H1 (cell line): Measurements from ENCODE around the gene ATPAF1. TPM values are rescaled to one million over a fixed set of nuclear protein-coding genes. Genes with fewer than 3 reads are reported as not detected.

Experiments
- CTCF ChIA-PET: fragments of 300-600 bp; sonication (Branson Sonifier 250); formaldehyde crosslinking; loops from one replicate; lab custom pipeline; 2021; ENCODE audit not compliant: partially characterized antibody; lab: Charles Lee
- POLR2A ChIA-PET: fragments of 300-600 bp; sonication (Branson Sonifier 250); formaldehyde crosslinking; loops from one replicate; lab custom pipeline; 2021; ENCODE audit warnings: inconsistent platforms; ENCODE audit not compliant: partially characterized antibody; lab: Charles Lee
- DNase-seq, 2 experiments: peaks; one replicate each; pipeline versions ENCODE4 v3.0.0 to v3.0.0-alpha.2; 2010 to 2022; ENCODE audit warnings: low spot score in 2 of 2, low read depth in 1 of 2, mixed read lengths in 1 of 2
- FAIRE-seq: peaks from 2 replicates; lab custom pipeline; 2011; peaks lifted over from hg19 to GRCh38; lab: Jason Lieb, UNC
- H2AFZ ChIP-seq: 2 replicates; pipeline ENCODE4 v1.8.1; 2012; ENCODE audit warnings: low read length, inconsistent platforms
- H2AK5ac ChIP-seq: 2 replicates; pipeline ENCODE4 v1.6.1; 2013; ENCODE audit warnings: low read depth, low read length
- H2BK120ac ChIP-seq: replicated peaks from 2 replicates; pipeline ENCODE3; 2013; ENCODE audit warnings: low read depth, low read length, inconsistent platforms
- H2BK12ac ChIP-seq: 2 replicates; pipeline ENCODE4 v1.6.1; 2013; ENCODE audit warnings: low read depth, low read length
- H2BK15ac ChIP-seq: 2 replicates; pipeline ENCODE4 v1.6.1; 2013; ENCODE audit warnings: low read length
- H2BK20ac ChIP-seq: 2 replicates; pipeline ENCODE4 v1.6.1; 2013; ENCODE audit warnings: low read length
- H2BK5ac ChIP-seq: 2 replicates; pipeline ENCODE4 v1.6.1; 2013; ENCODE audit warnings: low read depth, low read length
- H3K14ac ChIP-seq: 2 replicates; pipeline ENCODE4 v1.6.1; 2013; ENCODE audit warnings: inconsistent platforms; ENCODE audit not compliant: insufficient read length
- H3K18ac ChIP-seq: 2 replicates; pipeline ENCODE4 v1.6.1; 2013; ENCODE audit warnings: low read length; ENCODE audit errors: extremely low read depth
- H3K23ac ChIP-seq: 2 replicates; pipeline ENCODE4 v1.6.1; 2013; ENCODE audit warnings: inconsistent platforms; ENCODE audit not compliant: insufficient read length
- H3K23me2 ChIP-seq: 2 replicates; pipeline ENCODE4 v1.6.1; 2013; ENCODE audit warnings: low read depth, low read length
- H3K27ac ChIP-seq: 2 replicates; pipeline ENCODE4 v1.6.1; 2011; ENCODE audit warnings: low read depth, low read length, inconsistent platforms
- H3K27me3 ChIP-seq, 4 experiments: replicated peaks in 1 of 4; 1 replicate in 1 of 4; 2 replicates in 3 of 4; pipeline versions ENCODE4 v1.6.1 to v1.8.1; 2011 to 2013; ENCODE audit warnings: low read length in 3 of 4, mild to moderate bottlenecking in 3 of 4, inconsistent platforms in 2 of 4, mixed read lengths in 2 of 4, moderate library complexity in 1 of 4; ENCODE audit not compliant: control insufficient read depth in 3 of 4, insufficient read depth in 3 of 4; ENCODE audit errors: extremely low read depth in 1 of 4
- H3K36me3 ChIP-seq, 4 experiments: 2 replicates each; pipeline versions ENCODE4 v1.6.1 to v1.8.1; 2011 to 2013; ENCODE audit warnings: mild to moderate bottlenecking in 4 of 4, low read length in 3 of 4, moderate library complexity in 2 of 4, control low read depth in 1 of 4, inconsistent platforms in 1 of 4; ENCODE audit not compliant: insufficient read depth in 4 of 4, control insufficient read depth in 2 of 4
- H3K4ac ChIP-seq: replicated peaks from 2 replicates; pipeline ENCODE3; 2013; ENCODE audit warnings: low read length, low read depth, mixed read lengths, inconsistent platforms; ENCODE audit not compliant: insufficient read length
- H3K4me1 ChIP-seq, 4 experiments: replicated peaks in 1 of 4; 1 replicate in 1 of 4; 2 replicates in 3 of 4; pipeline versions ENCODE4 v1.6.1 to v1.8.1; 2011 to 2013; ENCODE audit warnings: low read length in 3 of 4, inconsistent platforms in 2 of 4, mixed read lengths in 1 of 4; ENCODE audit not compliant: insufficient read depth in 4 of 4, control insufficient read depth in 3 of 4
- H3K4me2 ChIP-seq, 2 experiments: 2 replicates each; pipeline versions ENCODE4 v1.6.1 to v1.8.1; 2011 to 2013; ENCODE audit warnings: low read depth in 2 of 2, low read length in 2 of 2, control low read depth in 1 of 2, inconsistent platforms in 1 of 2, mild to moderate bottlenecking in 1 of 2; ENCODE audit not compliant: insufficient read depth in 1 of 2
- H3K4me3 ChIP-seq, 4 experiments: fragments of 200-600, 300-600 bp in 1 of 4; sonication (generic), shearing (Covaris generic), sonication (Bioruptor Twin) in 1 of 4; 2 replicates each; pipeline versions ENCODE4 v1.5.1 to v1.8.1; 2011 to 2016; ENCODE audit warnings: low read length in 4 of 4, low read depth in 3 of 4, control low read depth in 2 of 4, inconsistent platforms in 2 of 4, mild to moderate bottlenecking in 2 of 4, mixed read lengths in 1 of 4, moderate library complexity in 1 of 4; ENCODE audit not compliant: insufficient read depth in 2 of 4; ENCODE audit errors: extremely low read depth in 1 of 4
- H3K56ac ChIP-seq: replicated peaks from 2 replicates; pipeline ENCODE3; 2013; ENCODE audit warnings: low read depth, mild to moderate bottlenecking, mixed read lengths, low read length, inconsistent platforms; ENCODE audit not compliant: insufficient read length
- H3K79me1 ChIP-seq: 2 replicates; pipeline ENCODE4 v1.6.1; 2013; ENCODE audit warnings: low read depth, low read length, control low read depth
- H3K79me2 ChIP-seq, 2 experiments: 2 replicates each; pipeline versions ENCODE4 v1.6.1 to v1.8.1; 2012 to 2013; ENCODE audit warnings: low read length in 2 of 2, mild to moderate bottlenecking in 2 of 2, inconsistent platforms in 1 of 2; ENCODE audit not compliant: insufficient read depth in 2 of 2, control insufficient read depth in 1 of 2
- H3K9ac ChIP-seq, 4 experiments: replicated peaks in 1 of 4; 1 replicate in 1 of 4; 2 replicates in 3 of 4; pipeline versions ENCODE4 v1.6.1 to v1.8.1; 2011 to 2013; ENCODE audit warnings: low read depth in 3 of 4, low read length in 3 of 4, control low read depth in 2 of 4, mild to moderate bottlenecking in 2 of 4, moderate library complexity in 2 of 4, inconsistent platforms in 1 of 4; ENCODE audit errors: extremely low read depth in 1 of 4
- H3K9me3 ChIP-seq, 2 experiments: 2 replicates each; pipeline versions ENCODE4 v1.6.1 to v1.8.1; 2012 to 2013; ENCODE audit warnings: mild to moderate bottlenecking in 2 of 2, moderate library complexity in 2 of 2, control low read depth in 1 of 2, inconsistent platforms in 1 of 2, low read depth in 1 of 2, low read length in 1 of 2, mixed read lengths in 1 of 2; ENCODE audit not compliant: insufficient read depth in 2 of 2
- H4K20me1 ChIP-seq, 2 experiments: replicated peaks in 1 of 2; 2 replicates each; pipeline versions ENCODE3 to v1.8.1; 2011 to 2013; ENCODE audit warnings: inconsistent platforms in 2 of 2, low read length in 2 of 2, mild to moderate bottlenecking in 1 of 2; ENCODE audit not compliant: insufficient read depth in 2 of 2, control insufficient read depth in 1 of 2
- H4K5ac ChIP-seq: 2 replicates; pipeline ENCODE4 v1.6.1; 2013; ENCODE audit warnings: low read length, low read depth, mixed read lengths, inconsistent platforms; ENCODE audit not compliant: insufficient read length
- H4K8ac ChIP-seq: 2 replicates; pipeline ENCODE4 v1.8.0; 2013; ENCODE audit warnings: mild to moderate bottlenecking, moderate library complexity, low read length, inconsistent platforms; ENCODE audit not compliant: insufficient read depth; ENCODE audit errors: extremely low read depth
- H4K91ac ChIP-seq: replicated peaks from 2 replicates; pipeline ENCODE3; 2013; ENCODE audit warnings: low read length, mixed read lengths, inconsistent platforms; ENCODE audit not compliant: insufficient read length
- BACH1 ChIP-seq: IDR thresholded peaks from 2 replicates; pipeline ENCODE4 v1.6.1; 2012; ENCODE audit warnings: low read length, improper control_type of control experiment
- CEBPB ChIP-seq: IDR thresholded peaks from 2 replicates; pipeline ENCODE4 v1.6.1; 2012; ENCODE audit warnings: low read depth, low read length
- GABPA ChIP-seq: IDR thresholded peaks from 2 replicates; pipeline ENCODE4 v1.6.1; 2011; ENCODE audit warnings: mild to moderate bottlenecking, low read length, moderate library complexity, borderline replicate concordance; ENCODE audit not compliant: insufficient read depth
- NRF1 ChIP-seq: IDR thresholded peaks from 2 replicates; pipeline ENCODE4 v1.6.1; 2011; ENCODE audit warnings: mild to moderate bottlenecking, low read depth, low read length, improper control_type of control experiment
- PHF8 ChIP-seq: fragments of 200-600 bp; sonication (generic); conservative IDR thresholded peaks from 2 replicates; pipeline ENCODE4 v1.7.1; 2012; ENCODE audit warnings: low read depth, mild to moderate bottlenecking, inconsistent platforms, low read length, moderate library complexity
- POLR2A ChIP-seq, 2 experiments: IDR thresholded peaks; 1 replicate in 1 of 2; 2 replicates in 1 of 2; pipeline ENCODE4 v1.6.1; 2011; ENCODE audit warnings: low read depth in 2 of 2, low read length in 2 of 2, mild to moderate bottlenecking in 2 of 2; ENCODE audit errors: control extremely low read depth in 1 of 2
- POLR2AphosphoS5 ChIP-seq: IDR thresholded peaks from 2 replicates; pipeline ENCODE4 v1.6.1; 2011; ENCODE audit warnings: low read depth, low read length
- RBBP5 ChIP-seq: IDR thresholded peaks from 2 replicates; pipeline ENCODE4 v1.7.1; 2012; ENCODE audit warnings: low read depth, mild to moderate bottlenecking, inconsistent platforms, low read length, moderate library complexity, borderline replicate concordance
- SIX5 ChIP-seq: IDR thresholded peaks from 2 replicates; pipeline ENCODE4 v1.6.1; 2011; ENCODE audit warnings: mild to moderate bottlenecking, low read depth, low read length
- SP1 ChIP-seq: IDR thresholded peaks from 2 replicates; pipeline ENCODE4 v1.6.1; 2011; ENCODE audit warnings: low read depth, low read length
- SRF ChIP-seq: IDR thresholded peaks from 2 replicates; pipeline ENCODE4 v1.6.1; 2011; ENCODE audit warnings: mild to moderate bottlenecking, low read depth, low read length, moderate library complexity
- TAF7 ChIP-seq: optimal IDR thresholded peaks from 2 replicates; pipeline ENCODE3; 2011; ENCODE audit warnings: low read depth, mild to moderate bottlenecking, inconsistent platforms, low read length, moderate library complexity, borderline replicate concordance
- polyA plus RNA-seq, 7 experiments: library from polyadenylated mRNA; depleted of rRNA in 3 of 7; stranded (reverse) in 5 of 7; unstranded in 2 of 7; fragments of >200 nt in 5 of 7; fragments of 200-250 nt in 2 of 7; gene quantifications; 1 replicate in 5 of 7; 2 replicates in 1 of 7; 4 replicates in 1 of 7; pipeline versions ENCODE4 v1.2.1 to v1.2.3, GENCODE V29; 2011 to 2013; ENCODE audit warnings: missing spikeins in 2 of 7, mixed read lengths in 2 of 7
- total RNA-seq: library from RNA; stranded (reverse); fragmentation: NEBNext Ultra II Directional; extraction: Animal tissue kit (Norgen Biotek cat#: 25700); gene quantifications from 2 replicates; pipeline ENCODE4 v1.2.1, GENCODE V29; 2021
- TF ChIP-seq, protein P1 (sequence below), 3 experiments: IDR thresholded peaks; 1 replicate in 2 of 3; 2 replicates in 1 of 3; pipeline versions ENCODE4 v1.5.1 to v1.6.1; 2011; ENCODE audit warnings: low read length in 3 of 3, mild to moderate bottlenecking in 3 of 3, inconsistent platforms in 2 of 3, low read depth in 1 of 3, moderate library complexity in 1 of 3; ENCODE audit not compliant: insufficient read depth in 1 of 3; ENCODE audit errors: control extremely low read depth in 1 of 3

The ATPAF1 gene
- total and polyA plus RNA-seq, 2 of the 8 experiments (the other 6 are each of a cell fraction or from before 2014, with no cell fraction given), result 46.7 to 55.9 TPM

DNA sequence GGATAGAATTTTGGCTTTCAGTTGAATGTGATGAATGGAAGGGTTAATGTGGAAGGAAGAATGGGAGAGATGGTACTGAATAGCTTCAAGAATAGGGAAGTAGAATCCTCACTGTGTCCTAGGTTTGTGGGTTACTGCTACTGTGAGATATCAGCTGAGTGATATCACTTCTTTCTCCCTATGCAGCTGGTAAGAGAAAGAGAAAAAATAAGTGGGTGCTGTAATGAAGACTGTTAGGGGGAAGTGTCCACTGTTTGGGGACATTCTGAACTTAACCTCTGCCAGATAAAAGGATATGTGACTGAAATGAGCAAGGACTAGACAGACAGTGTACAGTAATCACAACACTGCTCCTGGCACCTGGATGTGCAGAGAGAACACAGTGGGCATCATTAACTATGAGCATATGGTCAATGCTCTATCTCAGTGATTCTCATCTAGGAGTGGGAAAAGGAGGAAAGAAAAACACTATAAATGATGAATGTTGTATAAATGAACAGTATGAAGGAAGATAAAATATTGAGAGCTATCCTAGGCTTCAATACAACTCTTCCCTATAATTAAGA is 26.0 kb downstream of the ATPAF1 start:
- no peak overlapping the region for H4K91ac ChIP-seq
- DNase-seq (no peak), FAIRE-seq (no peak)
- no peaks in the 10 kb centered on the region for H3K9me3 ChIP-seq
- no peak overlapping the region for H2AFZ ChIP-seq
- no peaks in the 10 kb centered on the region for H3K79me1 ChIP-seq
- no peaks in the 10 kb centered on the region for H3K27me3 ChIP-seq
- no peak overlapping the region for H4K5ac ChIP-seq
- H4K20me1 ChIP-seq, result no peaks in the 10 kb centered on the region
- no peak overlapping the region for H2AK5ac ChIP-seq
- no peak overlapping the region for H3K9ac ChIP-seq
- no peak overlapping the region for H3K4ac ChIP-seq
- ChIA-PET POLR2A (interaction anchor here (0.8 to 2.6 kb wide), 5 partner anchors 8 to 64 kb away, joined by 3 to 10 read pairs (median 3); partner anchors contain the start of gene MOB3C), CTCF (interaction anchor here (1.2 kb wide), 1 partner anchor 41 kb away, joined by 4 read pairs; no protein-coding TSS in a partner anchor)
- no peak overlapping the region for H3K4me2 ChIP-seq
- no peak overlapping the region for H2BK5ac ChIP-seq
- no peak overlapping the region for H3K23ac ChIP-seq
- no peak overlapping the region for H3K18ac ChIP-seq
- no peak overlapping the region for H4K8ac ChIP-seq
- H3K4me3 ChIP-seq, result no peak overlapping the region
- H3K56ac ChIP-seq, result no peak overlapping the region
- H3K4me1 ChIP-seq, result no peaks in the 10 kb centered on the region
- H2BK15ac ChIP-seq, result no peak overlapping the region
- H3K79me2 ChIP-seq, result no peaks in the 10 kb centered on the region
- H2BK12ac ChIP-seq, result no peak overlapping the region
- no peak overlapping the region for H3K27ac ChIP-seq
- peaks cover 0 to 3% (median 0%) of the 10 kb centered on the region in 4 experiments; a peak in 2 of 8 replicates for H3K36me3 ChIP-seq
- no peaks in the 10 kb centered on the region for H3K23me2 ChIP-seq
- H2BK20ac ChIP-seq, result no peak overlapping the region
- H3K14ac ChIP-seq, result no peak overlapping the region
- H2BK120ac ChIP-seq, result no peak overlapping the region
- TF ChIP-seq SIX5, result no peak
- TF ChIP-seq NRF1, result no peak
- TF ChIP-seq, protein P1, sequence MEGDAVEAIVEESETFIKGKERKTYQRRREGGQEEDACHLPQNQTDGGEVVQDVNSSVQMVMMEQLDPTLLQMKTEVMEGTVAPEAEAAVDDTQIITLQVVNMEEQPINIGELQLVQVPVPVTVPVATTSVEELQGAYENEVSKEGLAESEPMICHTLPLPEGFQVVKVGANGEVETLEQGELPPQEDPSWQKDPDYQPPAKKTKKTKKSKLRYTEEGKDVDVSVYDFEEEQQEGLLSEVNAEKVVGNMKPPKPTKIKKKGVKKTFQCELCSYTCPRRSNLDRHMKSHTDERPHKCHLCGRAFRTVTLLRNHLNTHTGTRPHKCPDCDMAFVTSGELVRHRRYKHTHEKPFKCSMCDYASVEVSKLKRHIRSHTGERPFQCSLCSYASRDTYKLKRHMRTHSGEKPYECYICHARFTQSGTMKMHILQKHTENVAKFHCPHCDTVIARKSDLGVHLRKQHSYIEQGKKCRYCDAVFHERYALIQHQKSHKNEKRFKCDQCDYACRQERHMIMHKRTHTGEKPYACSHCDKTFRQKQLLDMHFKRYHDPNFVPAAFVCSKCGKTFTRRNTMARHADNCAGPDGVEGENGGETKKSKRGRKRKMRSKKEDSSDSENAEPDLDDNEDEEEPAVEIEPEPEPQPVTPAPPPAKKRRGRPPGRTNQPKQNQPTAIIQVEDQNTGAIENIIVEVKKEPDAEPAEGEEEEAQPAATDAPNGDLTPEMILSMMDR (IDR thresholded peaks at IDR 0.05; ENCODE audit: control extremely low read depth in 1 of 3, insufficient read depth in 1 of 3, low read depth in 1 of 3, low read length in 3 of 3), result no peak
- no peak for TF ChIP-seq SRF
- no peak for TF ChIP-seq GABPA
- TF ChIP-seq CEBPB, result no peak
- TF ChIP-seq PHF8, result no peak
- TF ChIP-seq SP1, result no peak
- TF ChIP-seq RBBP5, result no peak
- no peak for TF ChIP-seq BACH1
- no peak for TF ChIP-seq TAF7
- TF ChIP-seq POLR2AphosphoS5, result no peak
- no peak for TF ChIP-seq POLR2A (IDR thresholded peaks at IDR 0.05; ENCODE audit: control extremely low read depth in 1 of 2, low read depth in 2 of 2, low read length in 2 of 2)
